ENCODE measurements around the gene CRYZ. TPM values are rescaled to one million over a fixed set of nuclear protein-coding genes. Genes with fewer than 3 reads are reported as not detected.
"Not testable (repeated sequence)": the region's sequence is repeated elsewhere in the genome, so short reads cannot be mapped to it uniquely, and the experiment has no call there.

The CRYZ gene
- polyA plus RNA-seq, 12 donors = 27.6 to 43.0 (median 32.7) TPM; not detected in 1

- DNase-seq = no peak
These were observed 49.2 kb downstream of the CRYZ start for GRCh38 chr1:74683656-74684055.

- no peak for DNase-seq
These were observed 51.0 kb downstream of the CRYZ start for GRCh38 chr1:74681851-74682250.

- no peak for DNase-seq
These were observed 51.4 kb downstream of the CRYZ start for GRCh38 chr1:74681449-74681848.

GRCh38 chr1:74681001-74681400 is 51.8 kb downstream of the CRYZ start:
- DNase-seq = no peak

- DNase-seq = no peak
These were observed 53.0 kb downstream of the CRYZ start for GRCh38 chr1:74679811-74680210.

GRCh38 chr1:74677926-74678325 is 54.9 kb downstream of the CRYZ start:
- no peak for DNase-seq

- DNase-seq = no peak
These were observed 58.4 kb downstream of the CRYZ start for GRCh38 chr1:74674278-74675048.

- peak; percentile 11 for DNase-seq
These were observed 59.3 kb downstream of the CRYZ start, which contains the start of gene ERICH3 for GRCh38 chr1:74673351-74674111. TSS of gene ERICH3 (minus strand) at chr1:74673792. CDS start at chr1:74673519, 273 bp downstream.

GRCh38 chr1:74670866-74671265 is 62.0 kb downstream of the CRYZ start:
- not testable (repeated sequence) for DNase-seq

Other genes starting within 250 kb of the CRYZ start
- not detected for gene LRRC53, start 220.4 kb downstream of the CRYZ start, polyA plus RNA-seq (ENCODE audit: insufficient read length in 12 of 12)
- gene ERICH3, start 59.3 kb downstream of the CRYZ start, polyA plus RNA-seq (ENCODE audit: insufficient read length in 12 of 12) = under 1 TPM in 10 of 12 donors, not detected in 2; 0.04 to 0.41 (median 0.12) TPM
- gene TYW3, start 102 bp upstream of the CRYZ start, polyA plus RNA-seq (ENCODE audit: insufficient read length in 12 of 12) = 10 to 100 TPM in 11 of 12 donors, not detected in 1; 14.3 to 41.0 (median 20.7) TPM

Measured in muscle of arm (tissue), 12 donors.